Measurements from ENCODE around the gene CORO2B.

DNA sequence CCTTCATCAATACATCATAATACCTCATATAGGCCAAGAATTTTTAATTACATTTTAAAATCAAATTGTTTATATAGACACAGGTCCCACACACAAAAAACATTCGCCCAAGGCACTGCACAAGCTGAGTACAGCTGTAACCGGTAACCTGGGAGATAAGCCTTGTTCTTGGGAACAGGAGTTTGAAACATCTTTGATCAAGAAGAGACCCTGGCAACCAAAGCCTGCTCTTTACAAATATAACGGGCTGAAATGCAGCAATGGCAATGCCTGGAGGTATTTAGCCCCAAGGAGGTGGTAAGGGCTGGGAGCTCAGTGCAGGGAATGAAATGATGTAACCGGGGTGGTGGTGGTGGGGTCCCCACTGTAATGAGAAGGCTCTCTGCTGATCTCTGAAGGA, 7.2 kb upstream of the CORO2B start:
- TF ChIP-seq, protein P1, sequence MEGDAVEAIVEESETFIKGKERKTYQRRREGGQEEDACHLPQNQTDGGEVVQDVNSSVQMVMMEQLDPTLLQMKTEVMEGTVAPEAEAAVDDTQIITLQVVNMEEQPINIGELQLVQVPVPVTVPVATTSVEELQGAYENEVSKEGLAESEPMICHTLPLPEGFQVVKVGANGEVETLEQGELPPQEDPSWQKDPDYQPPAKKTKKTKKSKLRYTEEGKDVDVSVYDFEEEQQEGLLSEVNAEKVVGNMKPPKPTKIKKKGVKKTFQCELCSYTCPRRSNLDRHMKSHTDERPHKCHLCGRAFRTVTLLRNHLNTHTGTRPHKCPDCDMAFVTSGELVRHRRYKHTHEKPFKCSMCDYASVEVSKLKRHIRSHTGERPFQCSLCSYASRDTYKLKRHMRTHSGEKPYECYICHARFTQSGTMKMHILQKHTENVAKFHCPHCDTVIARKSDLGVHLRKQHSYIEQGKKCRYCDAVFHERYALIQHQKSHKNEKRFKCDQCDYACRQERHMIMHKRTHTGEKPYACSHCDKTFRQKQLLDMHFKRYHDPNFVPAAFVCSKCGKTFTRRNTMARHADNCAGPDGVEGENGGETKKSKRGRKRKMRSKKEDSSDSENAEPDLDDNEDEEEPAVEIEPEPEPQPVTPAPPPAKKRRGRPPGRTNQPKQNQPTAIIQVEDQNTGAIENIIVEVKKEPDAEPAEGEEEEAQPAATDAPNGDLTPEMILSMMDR (conservative IDR thresholded peaks at IDR 0.05; ENCODE audit: low read depth in 2 of 2): no peak
- TF ChIP-seq POLR2AphosphoS5 (IDR thresholded peaks at IDR 0.05; ENCODE audit: low read depth) (no peak), EZH2 (IDR thresholded peaks at IDR 0.05; ENCODE audit: low read depth, unreplicated experiment) (no peak), EZH2phosphoT487 (IDR thresholded peaks at IDR 0.05; ENCODE audit: unreplicated experiment) (no peak), CREB1 (CRISPR knock-in tag; IDR thresholded peaks at IDR 0.05; ENCODE audit: low read depth) (no peak), ZNF331 (CRISPR knock-in tag; IDR thresholded peaks at IDR 0.05; ENCODE audit: low read depth) (no peak), STAT1 (IDR thresholded peaks at IDR 0.05; ENCODE audit: unreplicated experiment) (no peak), ZNF114 (CRISPR knock-in tag; IDR thresholded peaks at IDR 0.05) (no peak), NANOG (IDR thresholded peaks at IDR 0.05; ENCODE audit: borderline replicate concordance) (no peak), JUNB (IDR thresholded peaks at IDR 0.05; ENCODE audit: unreplicated experiment) (no peak)
- TF ChIP-seq, protein P2, sequence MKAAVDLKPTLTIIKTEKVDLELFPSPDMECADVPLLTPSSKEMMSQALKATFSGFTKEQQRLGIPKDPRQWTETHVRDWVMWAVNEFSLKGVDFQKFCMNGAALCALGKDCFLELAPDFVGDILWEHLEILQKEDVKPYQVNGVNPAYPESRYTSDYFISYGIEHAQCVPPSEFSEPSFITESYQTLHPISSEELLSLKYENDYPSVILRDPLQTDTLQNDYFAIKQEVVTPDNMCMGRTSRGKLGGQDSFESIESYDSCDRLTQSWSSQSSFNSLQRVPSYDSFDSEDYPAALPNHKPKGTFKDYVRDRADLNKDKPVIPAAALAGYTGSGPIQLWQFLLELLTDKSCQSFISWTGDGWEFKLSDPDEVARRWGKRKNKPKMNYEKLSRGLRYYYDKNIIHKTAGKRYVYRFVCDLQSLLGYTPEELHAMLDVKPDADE (IDR thresholded peaks at IDR 0.05): no peak
- TF ChIP-seq, protein P3, sequence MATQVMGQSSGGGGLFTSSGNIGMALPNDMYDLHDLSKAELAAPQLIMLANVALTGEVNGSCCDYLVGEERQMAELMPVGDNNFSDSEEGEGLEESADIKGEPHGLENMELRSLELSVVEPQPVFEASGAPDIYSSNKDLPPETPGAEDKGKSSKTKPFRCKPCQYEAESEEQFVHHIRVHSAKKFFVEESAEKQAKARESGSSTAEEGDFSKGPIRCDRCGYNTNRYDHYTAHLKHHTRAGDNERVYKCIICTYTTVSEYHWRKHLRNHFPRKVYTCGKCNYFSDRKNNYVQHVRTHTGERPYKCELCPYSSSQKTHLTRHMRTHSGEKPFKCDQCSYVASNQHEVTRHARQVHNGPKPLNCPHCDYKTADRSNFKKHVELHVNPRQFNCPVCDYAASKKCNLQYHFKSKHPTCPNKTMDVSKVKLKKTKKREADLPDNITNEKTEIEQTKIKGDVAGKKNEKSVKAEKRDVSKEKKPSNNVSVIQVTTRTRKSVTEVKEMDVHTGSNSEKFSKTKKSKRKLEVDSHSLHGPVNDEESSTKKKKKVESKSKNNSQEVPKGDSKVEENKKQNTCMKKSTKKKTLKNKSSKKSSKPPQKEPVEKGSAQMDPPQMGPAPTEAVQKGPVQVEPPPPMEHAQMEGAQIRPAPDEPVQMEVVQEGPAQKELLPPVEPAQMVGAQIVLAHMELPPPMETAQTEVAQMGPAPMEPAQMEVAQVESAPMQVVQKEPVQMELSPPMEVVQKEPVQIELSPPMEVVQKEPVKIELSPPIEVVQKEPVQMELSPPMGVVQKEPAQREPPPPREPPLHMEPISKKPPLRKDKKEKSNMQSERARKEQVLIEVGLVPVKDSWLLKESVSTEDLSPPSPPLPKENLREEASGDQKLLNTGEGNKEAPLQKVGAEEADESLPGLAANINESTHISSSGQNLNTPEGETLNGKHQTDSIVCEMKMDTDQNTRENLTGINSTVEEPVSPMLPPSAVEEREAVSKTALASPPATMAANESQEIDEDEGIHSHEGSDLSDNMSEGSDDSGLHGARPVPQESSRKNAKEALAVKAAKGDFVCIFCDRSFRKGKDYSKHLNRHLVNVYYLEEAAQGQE (IDR thresholded peaks at IDR 0.05; ENCODE audit: unreplicated experiment): no peak

Data from GM23338 (cell line).